HTERT RPE-1 (cell line): Measurements from ENCODE around the gene WDR54.

Experiments used
- in situ Hi-C: fragments of 300-500 bp; cut with MboI; formaldehyde crosslinking; loops from 4 replicates; pipeline ENCODE4 v1.14.3; 2020; ENCODE audit warnings: low sequenced_read_pairs

WDR54 gene, protein sequence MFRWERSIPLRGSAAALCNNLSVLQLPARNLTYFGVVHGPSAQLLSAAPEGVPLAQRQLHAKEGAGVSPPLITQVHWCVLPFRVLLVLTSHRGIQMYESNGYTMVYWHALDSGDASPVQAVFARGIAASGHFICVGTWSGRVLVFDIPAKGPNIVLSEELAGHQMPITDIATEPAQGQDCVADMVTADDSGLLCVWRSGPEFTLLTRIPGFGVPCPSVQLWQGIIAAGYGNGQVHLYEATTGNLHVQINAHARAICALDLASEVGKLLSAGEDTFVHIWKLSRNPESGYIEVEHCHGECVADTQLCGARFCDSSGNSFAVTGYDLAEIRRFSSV

DNA sequence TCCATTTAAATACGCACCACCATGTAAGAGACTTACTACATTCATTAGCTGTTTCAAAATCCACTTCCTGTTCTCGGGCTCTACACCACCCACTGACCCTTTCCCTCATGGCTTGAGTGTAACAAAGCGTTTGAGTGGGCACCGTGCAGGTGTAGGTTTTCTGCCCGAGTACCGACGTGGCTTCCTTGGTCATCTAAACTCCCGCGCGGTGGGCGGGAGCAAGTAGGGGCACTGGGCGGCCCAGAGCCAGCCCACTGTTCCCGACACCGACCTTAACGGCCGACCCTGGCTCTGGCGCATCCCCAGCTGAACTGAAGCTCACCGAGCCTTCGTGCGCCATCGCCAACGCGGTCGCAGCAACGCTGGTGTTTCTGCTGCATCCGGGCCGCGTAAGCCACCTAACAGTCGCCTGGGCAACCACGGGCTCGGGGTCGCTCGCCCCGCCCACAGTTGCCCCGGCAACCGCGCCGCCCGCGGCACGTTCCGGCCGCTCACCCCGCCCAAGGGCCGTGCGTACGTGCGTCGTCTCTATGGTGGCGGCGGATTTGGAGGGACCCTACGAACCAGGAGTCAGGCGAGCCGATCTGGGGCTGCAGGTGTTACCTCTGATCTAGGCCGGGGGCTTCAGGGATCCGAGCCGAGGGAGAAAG lies at the start of gene WDR54, which contains the start of gene C2orf81:
WDR54 (plus strand) TSS at position 510 of the 650 bp plus-strand sequence. CDS start 424 bp downstream, outside the sequence.
C2orf81 (minus strand) TSS at position 399 of the 650 bp plus-strand sequence; CDS start at position 340, 59 bp downstream.
- in situ Hi-C loops = no loop called here

DNA sequence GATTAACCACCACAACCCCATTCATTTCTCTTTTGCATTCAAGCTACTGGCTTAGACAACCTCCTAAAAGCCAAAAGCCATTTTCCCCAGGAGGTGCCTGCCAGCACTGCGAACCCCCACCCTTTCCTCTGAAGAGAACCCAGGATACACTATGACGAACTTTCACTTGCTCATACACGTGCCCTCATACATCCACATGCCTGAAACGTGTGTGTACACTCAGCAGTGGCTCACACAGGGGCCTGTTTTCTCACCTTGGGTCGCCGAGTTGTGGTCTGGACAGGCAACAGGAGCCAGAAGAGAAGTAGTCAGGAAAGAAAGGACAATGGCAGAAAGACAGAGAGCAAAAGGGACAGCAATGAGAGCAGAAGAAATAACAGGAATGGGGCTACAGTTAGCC lies 48.9 kb upstream of the WDR54 start:
- in situ Hi-C loops = no loop called here

DNA sequence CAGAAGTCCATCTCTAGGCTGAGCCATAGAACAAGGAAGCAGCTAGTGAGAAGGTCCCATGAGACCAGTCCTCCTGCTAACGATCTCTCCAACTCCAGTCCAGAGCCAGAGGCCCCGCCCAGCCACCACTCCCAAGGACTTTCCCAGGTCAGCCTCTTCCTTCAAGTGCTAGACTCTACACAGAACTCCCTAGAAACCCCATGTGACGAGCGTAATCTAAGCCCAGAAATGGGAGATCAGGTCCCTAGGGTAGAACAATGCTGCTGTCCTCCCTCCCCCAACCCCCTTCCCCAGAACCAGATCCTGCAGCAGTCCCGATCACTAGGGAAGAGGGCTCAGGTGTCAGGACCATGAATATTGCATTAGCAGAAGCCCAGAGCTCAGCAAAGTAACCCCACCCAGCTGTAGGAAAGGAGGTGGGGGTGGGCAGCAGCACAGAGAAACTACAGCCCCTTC lies 48.3 kb upstream of the WDR54 start:
- in situ Hi-C loops = no loop called here

DNA sequence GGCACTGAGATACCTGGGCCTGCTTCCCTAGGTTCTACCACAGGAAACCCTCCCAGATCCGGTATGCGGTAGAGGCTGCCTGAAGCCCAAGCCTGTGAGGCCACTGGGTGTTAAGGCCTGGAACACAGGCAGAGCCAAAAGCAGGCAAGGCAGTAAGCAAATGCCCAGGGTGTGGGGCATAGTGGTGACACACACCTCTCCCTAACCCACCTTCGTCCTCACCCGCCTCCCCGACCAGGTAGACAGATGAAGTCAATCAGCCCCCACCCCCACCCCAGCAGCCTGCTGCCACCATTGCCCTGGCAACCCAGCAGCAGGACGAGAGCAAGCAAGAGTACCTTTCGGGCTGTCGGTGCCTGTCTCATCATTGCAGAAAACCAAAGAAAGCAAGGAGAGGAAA lies 47.5 kb upstream of the WDR54 start:
- in situ Hi-C loops = no loop called here

DNA sequence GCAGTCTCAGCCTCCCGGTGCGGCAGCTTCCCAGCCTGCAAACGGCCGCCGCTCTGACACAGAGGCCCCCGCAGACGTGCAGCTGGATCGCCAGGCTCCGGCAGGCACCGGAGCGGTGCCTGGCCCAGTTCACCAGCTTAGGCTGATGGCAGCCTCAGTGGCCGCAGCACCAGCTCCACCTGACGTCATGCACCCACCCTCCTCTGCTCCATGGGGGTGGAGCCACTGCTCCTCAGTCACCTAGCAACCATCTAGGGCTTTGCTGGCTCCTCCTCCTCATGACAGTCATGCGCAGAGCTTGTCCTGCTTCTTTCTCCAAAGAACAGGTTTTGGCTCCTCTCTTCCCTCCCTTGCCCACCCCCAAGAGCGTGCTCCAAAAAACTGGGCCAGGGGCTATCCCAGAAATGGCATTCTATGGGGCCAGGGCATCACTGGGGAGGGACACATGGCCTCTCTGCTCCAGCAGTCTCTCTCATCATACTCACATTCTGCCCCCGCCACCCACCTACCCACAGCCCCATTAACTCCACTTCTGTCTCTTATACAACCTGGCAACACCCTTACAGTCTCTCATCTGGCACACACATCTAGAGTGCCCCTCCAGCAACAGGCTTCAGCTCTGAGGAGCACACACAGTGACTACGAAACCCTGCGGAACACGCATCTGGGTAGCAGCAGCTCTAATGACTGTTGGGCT lies 46.9 kb upstream of the WDR54 start:
- in situ Hi-C loops = no loop called here

DNA sequence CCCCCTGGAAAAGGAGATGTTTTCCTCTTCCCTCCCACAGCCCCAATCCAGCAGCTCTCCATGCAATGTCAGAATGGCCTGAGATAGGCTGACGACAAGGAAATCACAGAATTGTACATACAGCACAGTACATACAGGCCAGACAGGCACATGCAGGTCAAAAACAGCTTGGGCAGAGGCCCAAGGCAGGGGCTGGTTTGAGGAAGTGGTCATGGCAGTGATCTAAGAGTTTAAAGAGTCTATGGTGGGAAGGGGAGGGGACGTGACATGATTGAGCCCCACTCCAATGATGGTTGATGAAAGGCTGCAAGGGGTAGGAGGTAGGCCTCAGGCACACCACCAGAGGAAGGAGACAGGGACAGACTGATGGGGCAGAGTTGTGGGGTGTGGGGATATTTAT lies 45.7 kb upstream of the WDR54 start:
- in situ Hi-C loops = no loop called here

DNA sequence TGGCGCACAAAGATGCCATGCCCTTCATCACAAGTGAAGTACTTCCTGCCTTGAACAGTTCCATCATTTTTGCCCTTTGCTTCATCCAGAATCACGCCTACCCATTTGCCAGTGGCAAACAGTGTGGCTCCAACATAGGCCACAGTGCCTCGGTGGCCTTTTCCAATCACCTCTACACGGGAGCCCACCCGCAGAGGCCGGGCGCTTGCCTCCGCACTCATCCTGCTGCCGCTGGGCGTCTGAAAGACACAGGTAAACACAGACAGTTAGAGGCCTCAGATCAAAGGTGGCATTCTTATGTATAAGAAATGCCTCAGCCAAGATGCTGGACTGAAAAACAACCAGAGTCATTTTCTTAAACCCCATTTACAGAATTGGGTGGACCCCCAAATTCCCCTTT lies 43.5 kb upstream of the WDR54 start:
- in situ Hi-C loops = no loop called here

DNA sequence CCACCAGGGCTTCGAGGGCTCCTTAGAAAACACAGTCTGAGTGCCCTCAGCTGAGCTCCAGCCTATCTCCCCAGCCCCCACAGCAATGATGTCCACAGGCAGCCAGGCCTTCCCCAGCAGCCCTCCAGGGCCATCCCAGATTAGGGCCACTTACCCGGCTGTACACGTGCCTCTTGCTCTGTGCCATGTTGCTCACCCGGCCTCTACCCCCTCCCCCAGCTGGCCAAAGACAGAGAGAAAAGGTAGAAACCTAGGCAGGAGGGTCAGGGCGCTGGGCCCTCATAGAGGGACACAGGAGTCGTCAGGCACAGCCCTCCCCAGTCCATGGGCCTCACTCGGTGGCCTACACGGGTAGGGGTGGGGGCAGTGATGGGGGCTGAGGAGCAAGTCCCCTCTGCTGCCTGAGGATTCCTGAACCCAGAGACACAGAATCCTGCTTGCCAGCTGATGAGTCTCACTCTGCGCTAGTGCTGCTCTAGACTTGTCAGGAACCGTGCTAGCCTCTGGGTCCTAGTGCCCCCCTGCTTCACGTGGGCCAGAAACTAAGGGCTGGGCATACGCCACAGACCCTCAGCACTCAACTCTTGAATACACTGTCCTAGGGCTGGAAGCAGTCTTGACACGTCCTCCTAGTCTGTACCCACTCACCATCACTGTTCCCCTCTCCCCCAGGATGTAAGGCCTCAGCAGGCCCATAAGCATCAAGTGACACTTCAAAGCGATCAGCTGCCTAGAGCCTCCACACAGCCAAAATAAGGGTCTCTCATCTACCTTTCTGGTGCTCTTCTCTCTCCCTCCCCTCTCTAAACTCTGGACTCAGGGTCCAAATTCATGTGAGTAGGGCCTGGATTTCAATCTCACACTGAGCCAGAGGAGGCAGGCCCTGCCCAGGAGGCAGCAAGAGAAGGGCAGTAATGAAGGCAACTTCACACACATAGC lies 41.4 kb upstream of the WDR54 start, which contains the start of gene DCTN1:
DCTN1 (minus strand) TSS at position 461 of the 939 bp plus-strand sequence; CDS start at position 187, 274 bp downstream.
- in situ Hi-C loops = no loop called here

DNA sequence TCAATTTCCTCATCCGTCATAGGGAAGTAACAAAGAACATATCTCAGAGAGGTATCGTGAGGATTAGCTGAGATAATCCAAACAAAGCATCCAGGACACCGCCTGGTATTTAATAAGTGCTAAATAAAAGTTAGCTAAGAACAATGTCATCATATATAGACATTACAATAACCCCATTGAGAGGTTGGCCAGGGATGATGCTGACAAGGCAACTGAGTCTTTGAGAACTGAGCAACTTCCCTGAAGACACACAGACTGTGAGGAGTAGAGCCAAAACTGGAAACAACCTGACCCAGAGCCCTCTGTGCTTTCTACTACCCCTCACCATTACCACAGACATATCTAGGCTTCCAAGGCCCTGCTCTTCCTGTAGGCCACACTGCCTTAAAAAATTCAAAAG lies 39.8 kb upstream of the WDR54 start:
- in situ Hi-C loops = no loop called here

DNA sequence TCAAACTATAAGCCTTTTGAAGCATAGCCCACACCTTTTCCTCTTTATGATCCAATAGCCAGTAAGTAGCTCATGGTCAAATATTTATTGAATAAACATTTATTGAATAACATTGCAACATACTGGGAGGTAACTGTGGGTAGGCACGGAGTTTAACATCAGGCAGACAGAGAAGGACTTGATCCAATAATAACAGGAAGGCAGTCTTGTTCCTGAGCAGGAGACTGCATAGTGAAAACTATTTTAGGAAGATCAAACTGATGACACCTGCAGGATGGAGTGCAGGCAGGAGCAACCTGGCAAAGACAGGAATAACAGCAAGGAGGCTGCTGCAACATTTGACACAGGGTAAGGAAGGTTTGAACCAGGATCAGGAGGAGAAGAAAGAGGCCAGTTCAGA lies 38.3 kb upstream of the WDR54 start:
- in situ Hi-C loops = no loop called here

DNA sequence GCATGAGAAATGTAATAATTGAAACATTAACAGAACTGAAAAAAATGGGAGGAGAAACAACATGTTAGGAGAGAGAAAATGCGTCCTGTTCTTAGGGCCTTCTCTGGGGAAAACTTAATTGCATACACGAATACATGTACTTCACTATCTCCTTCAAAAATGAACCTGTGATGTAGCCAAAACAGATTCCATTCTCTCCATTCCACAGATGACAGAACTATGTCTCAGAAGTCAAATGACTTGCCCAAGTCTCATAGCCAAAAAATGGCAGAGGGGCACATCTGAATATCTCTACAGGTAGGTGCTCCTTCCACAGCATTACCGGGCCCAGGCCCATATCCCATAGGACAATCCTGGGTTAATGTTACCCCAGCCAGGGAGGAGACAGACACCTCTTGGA lies 37.5 kb upstream of the WDR54 start:
- in situ Hi-C loops = no loop called here

DNA sequence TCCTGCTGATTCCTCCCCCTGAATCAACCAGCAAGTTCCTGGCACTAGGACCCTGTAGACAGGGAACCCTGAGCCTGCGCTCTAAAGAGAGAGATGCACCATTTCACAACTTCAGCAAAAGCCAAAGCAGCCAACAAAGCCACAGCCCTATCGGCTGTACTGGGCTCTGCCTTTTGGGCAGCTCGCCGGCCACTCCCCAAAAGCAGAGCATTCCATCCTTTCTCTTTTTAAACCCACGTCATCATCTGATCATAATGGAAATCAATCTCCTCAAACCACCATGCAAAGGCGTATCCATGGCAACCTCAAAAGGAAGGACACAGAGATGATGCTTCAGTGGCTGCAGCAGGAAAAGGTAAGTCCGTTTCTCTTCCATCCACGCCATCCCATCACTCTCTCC lies 36.1 kb upstream of the WDR54 start:
- in situ Hi-C loops = no loop called here

DNA sequence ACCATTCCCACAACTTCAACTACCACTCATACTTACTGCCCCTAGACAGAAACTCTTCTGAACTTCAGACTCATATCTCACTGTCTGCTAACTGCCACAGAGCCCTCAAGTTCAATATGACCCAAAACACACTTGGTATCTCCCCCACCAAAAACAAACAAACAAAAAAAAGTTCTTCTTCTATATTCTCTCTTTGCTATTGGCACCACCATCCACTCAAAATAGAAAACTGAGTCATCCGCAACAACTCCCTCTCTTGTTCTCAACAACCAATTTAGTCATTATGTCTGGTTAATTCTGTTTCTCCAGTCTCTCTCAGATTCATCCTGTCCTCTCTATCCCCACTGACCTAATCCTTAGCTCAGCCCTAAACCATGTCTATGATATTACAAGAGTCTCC lies 34.2 kb upstream of the WDR54 start:
- in situ Hi-C loops = no loop called here

DNA sequence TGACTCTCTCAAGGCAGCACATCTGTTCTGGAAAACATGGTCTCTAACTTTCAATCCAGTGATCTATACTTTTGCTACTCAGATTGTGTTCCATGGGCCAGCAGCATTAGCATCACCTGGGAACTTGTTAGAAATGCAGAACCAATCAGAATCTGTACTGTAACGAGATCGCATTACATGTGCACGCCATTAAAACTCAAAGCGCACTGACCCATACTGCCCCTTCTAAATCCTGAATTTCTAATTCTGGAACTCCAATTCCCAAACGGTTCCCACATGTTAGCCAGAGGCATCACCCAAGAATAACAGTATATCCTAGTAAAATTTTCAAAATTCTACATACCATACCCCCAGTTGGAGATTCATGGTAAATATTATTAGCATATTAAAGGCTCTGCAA lies 30.9 kb upstream of the WDR54 start:
- in situ Hi-C loops = no loop called here

DNA sequence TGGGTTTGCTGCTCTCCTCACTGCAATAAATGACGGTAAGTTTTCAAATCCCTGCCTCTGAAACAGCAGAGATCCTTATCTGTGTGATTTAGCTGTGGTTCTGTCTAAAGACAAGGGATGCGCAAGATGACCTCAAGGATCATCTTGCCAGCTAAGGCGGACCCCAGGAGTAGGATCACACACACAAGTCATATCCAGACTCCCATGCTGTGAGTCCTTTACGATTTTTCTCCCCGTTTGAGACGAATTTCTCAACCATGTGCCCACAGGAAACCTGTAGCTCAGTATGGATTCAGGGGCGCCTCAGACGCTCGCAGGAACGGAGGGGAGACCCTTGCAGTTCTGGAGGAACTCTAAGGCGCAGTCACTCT lies 30.3 kb upstream of the WDR54 start:
- in situ Hi-C loops = no loop called here

DNA sequence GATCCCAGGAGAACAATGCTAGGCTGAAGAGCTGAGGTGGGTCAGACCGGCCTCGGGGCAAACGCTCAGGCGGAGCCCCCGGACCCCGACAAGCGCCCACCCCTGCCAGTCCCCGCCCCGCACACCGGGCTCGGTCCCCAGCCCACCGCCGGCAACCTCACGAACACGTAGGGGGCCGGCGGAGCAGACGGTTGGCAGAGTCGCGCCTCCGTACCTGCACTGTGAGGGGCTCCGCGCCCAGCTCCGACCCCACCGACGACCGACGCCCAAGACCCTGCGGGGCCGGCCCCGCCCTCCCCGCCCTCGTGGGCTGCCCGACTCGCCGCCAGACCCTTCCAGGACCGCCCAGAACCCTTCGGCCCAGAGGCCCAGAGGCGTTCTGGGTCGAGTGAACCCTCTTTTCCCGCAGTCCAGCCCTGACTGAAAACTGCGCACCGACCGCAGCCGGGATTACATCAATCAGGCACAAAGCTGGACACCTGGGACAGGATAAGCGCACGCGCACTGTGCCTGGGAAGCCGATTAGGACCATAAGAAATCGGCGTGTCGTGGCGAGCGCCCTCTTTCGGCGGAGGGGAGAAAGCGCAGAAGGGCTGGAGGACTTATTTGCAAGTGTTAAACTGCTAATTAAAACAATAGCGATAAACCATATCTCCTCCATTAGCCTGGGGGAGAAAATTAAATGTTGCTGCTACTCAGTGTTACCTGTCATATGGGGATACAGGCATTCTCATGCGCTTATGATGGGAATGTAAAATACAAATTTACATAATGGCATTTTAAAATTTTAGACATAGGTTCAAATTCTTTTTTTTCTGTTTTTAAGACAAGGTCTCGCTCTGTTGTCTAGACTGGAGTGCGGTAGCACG lies 29.7 kb upstream of the WDR54 start:
- in situ Hi-C loops = no loop called here

DNA sequence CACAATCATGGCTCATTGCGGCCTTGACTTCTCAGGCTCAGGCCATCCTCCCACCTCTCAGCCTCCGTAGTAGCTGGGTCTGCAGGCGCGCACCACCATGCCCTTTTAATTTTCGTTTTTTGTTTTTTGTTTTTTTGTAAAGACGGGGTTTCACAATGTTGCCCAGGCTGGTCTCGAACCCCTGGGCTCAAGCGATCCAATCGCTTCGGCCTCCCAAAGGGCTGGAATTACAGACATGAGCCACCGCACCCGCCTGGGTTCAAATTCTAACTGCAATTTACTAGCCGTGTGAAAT lies 29.1 kb upstream of the WDR54 start:
- in situ Hi-C loops = no loop called here

DNA sequence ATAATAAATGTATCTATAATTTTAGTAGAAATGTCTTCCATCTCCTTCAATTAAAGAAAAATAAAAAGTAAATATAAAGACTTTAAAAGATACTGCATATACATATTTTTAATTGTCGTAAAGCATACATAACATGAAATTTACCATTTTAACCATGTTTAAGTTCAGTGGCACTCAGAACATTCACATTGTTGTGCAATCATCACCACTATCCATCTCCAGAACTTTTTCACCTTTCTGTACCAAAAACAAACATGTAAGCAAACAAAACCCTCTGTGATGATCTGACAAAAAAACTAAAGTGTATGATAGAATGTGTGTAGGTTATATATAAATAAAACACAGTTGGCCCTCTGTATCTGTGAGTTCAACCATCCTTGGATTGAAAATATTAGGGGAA lies 28.0 kb upstream of the WDR54 start:
- in situ Hi-C loops = no loop called here

DNA sequence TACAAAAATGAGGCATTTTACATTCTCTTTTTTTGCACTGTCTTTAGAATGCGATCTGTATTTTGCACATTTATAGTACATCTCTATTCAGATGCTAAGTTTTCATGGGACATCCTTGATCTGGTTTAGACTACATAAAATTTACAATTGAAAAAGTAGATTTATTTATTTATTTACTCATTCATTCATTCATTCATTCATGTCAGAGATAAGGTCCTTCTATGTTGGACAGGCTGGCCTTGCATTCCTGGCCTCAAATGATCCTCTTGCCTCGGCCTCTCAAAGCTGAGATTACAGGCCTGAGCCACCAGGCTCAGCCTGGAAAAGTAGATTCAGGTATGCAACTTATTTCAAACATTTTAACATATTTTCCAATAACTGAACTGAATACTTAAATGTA lies 25.4 kb upstream of the WDR54 start:
- in situ Hi-C loops = no loop called here

DNA sequence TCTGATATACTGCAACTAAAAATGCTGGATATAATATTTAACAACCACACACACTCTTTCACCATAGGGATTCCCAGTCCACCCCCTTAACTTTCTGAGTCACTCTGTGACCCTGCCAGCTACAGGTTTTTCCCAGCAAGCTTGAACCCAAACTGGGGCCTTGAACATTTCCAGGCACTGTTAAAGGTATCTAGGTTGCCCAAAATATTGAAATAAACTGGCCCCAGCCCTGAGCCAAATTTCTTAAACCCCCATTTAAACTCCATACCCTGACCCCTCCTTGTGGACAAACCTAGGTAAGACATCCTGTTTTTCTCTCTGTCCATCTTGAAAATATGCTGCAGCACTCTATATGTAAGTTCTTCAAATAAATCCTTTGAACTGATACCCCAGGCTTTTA lies 21.7 kb upstream of the WDR54 start:
- in situ Hi-C loops = no loop called here
